ENCODE measurements around the gene GRM8. TPM values are rescaled to one million over a fixed set of nuclear protein-coding genes. Genes with fewer than 3 reads are reported as not detected.

GRM8 gene
- polyA plus RNA-seq, 1 donor from 2014 or later, result 1.5 TPM

DNA sequence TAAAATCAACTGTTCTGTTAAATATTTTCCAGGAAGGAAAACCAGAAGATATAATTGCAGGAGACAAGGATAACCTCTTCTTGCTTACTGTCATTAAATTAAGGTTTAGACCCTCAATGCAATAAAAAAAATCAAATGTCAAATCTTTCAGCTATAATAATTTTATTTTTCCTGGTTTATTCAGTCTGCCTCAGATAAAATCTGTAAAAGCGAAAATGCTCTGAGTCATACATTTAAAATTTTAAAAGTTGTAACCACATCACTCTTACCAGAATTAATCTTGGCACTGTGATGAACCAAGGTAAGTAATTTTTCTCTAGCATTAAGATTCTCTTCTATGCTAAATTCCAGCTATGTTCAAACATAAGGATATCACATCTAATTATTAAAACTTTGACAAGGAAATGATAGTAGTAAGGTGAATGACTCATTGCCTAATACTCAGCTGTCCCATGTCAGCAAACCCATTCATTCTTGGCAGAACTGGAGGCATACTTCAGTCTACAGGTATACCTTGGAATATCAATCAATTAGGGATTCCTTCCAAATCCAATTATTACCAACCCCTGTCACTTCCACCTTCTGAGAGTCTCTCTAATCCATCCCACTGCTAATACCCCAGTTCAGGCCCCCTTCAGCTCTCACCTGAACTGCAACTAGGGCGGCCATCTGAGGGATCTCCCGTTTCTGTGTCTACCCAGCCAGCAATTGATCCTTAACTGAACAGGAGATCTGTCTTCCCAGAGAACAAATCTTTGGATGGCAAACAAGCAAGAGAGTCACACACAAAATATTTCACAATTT lies 434.1 kb downstream of the GRM8 start:
- Histone ChIP-seq H3K27me3 (ENCODE audit: insufficient read depth, low read depth, low read length) (no peaks in the 10 kb centered on the region), H3K9me3 (ENCODE audit: low read length) (no peaks in the 10 kb centered on the region), H3K36me3 (ENCODE audit: insufficient read depth, low read length) (no peaks in the 10 kb centered on the region), H2AFZ (ENCODE audit: low read depth, low read length) (no peak overlapping the region), H4K20me1 (ENCODE audit: insufficient read depth) (no peaks in the 10 kb centered on the region), H3K79me2 (replicated peaks; ENCODE audit: insufficient read depth, low read length) (no peaks in the 10 kb centered on the region), H3K27ac (ENCODE audit: low read length) (no peak overlapping the region), H3F3A (ENCODE audit: insufficient read depth, low read length, poor library complexity, severe bottlenecking) (no peaks in the 10 kb centered on the region), H3K9ac (ENCODE audit: low read length) (no peak overlapping the region), H3K4me3 (ENCODE audit: low read length) (no peak overlapping the region), H3K4me2 (ENCODE audit: low read length) (no peak overlapping the region), H3K9me2 (ENCODE audit: insufficient read depth, low read length) (no peaks in the 10 kb centered on the region)
- TF ChIP-seq CTCF (IDR thresholded peaks at IDR 0.05; ENCODE audit: poor library complexity, severe bottlenecking) (no peak), EZH2 (IDR thresholded peaks at IDR 0.05; ENCODE audit: borderline replicate concordance, insufficient read depth, low read length, poor library complexity, severe bottlenecking) (no peak), MXI1 (conservative IDR thresholded peaks at IDR 0.05; ENCODE audit: poor library complexity, severe bottlenecking) (no peak), SMC3 (conservative IDR thresholded peaks at IDR 0.05; ENCODE audit: poor library complexity) (no peak), TAF1 (IDR thresholded peaks at IDR 0.05; ENCODE audit: low read depth) (no peak), RAD21 (conservative IDR thresholded peaks at IDR 0.05) (no peak)
- TF ChIP-seq, protein P1, sequence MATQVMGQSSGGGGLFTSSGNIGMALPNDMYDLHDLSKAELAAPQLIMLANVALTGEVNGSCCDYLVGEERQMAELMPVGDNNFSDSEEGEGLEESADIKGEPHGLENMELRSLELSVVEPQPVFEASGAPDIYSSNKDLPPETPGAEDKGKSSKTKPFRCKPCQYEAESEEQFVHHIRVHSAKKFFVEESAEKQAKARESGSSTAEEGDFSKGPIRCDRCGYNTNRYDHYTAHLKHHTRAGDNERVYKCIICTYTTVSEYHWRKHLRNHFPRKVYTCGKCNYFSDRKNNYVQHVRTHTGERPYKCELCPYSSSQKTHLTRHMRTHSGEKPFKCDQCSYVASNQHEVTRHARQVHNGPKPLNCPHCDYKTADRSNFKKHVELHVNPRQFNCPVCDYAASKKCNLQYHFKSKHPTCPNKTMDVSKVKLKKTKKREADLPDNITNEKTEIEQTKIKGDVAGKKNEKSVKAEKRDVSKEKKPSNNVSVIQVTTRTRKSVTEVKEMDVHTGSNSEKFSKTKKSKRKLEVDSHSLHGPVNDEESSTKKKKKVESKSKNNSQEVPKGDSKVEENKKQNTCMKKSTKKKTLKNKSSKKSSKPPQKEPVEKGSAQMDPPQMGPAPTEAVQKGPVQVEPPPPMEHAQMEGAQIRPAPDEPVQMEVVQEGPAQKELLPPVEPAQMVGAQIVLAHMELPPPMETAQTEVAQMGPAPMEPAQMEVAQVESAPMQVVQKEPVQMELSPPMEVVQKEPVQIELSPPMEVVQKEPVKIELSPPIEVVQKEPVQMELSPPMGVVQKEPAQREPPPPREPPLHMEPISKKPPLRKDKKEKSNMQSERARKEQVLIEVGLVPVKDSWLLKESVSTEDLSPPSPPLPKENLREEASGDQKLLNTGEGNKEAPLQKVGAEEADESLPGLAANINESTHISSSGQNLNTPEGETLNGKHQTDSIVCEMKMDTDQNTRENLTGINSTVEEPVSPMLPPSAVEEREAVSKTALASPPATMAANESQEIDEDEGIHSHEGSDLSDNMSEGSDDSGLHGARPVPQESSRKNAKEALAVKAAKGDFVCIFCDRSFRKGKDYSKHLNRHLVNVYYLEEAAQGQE (IDR thresholded peaks at IDR 0.05; ENCODE audit: borderline replicate concordance), result no peak

- no peak for TF ChIP-seq SMC3 (conservative IDR thresholded peaks at IDR 0.05; ENCODE audit: poor library complexity)
- TF ChIP-seq MXI1 (conservative IDR thresholded peaks at IDR 0.05; ENCODE audit: poor library complexity, severe bottlenecking), result no peak
- TF ChIP-seq POLR2AphosphoS5 (IDR thresholded peaks at IDR 0.05), result no peak
- TF ChIP-seq, protein P1 (IDR thresholded peaks at IDR 0.05; ENCODE audit: borderline replicate concordance), result no peak
- TF ChIP-seq EP300 (conservative IDR thresholded peaks at IDR 0.05; ENCODE audit: poor library complexity, severe bottlenecking), result no peak
- TF ChIP-seq EZH2 (IDR thresholded peaks at IDR 0.05; ENCODE audit: borderline replicate concordance, insufficient read depth, low read length, poor library complexity, severe bottlenecking), result no peak
- TF ChIP-seq RAD21 (conservative IDR thresholded peaks at IDR 0.05), result no peak
- no peak for TF ChIP-seq CTCF (IDR thresholded peaks at IDR 0.05; ENCODE audit: poor library complexity, severe bottlenecking)
- no peak for TF ChIP-seq TAF1 (IDR thresholded peaks at IDR 0.05; ENCODE audit: low read depth)
- no peak overlapping the region for H3K27ac ChIP-seq (ENCODE audit: low read length)
- H3K79me2 ChIP-seq (replicated peaks; ENCODE audit: insufficient read depth, low read length), result no peaks in the 10 kb centered on the region
- H3K9ac ChIP-seq (ENCODE audit: low read length), result no peak overlapping the region
- H3K4me3 ChIP-seq (ENCODE audit: low read length), result no peak overlapping the region
- no peaks in the 10 kb centered on the region for H3K9me3 ChIP-seq (ENCODE audit: low read length)
- no peaks in the 10 kb centered on the region for H3K9me2 ChIP-seq (ENCODE audit: insufficient read depth, low read length)
- no peaks in the 10 kb centered on the region for H4K20me1 ChIP-seq (ENCODE audit: insufficient read depth)
- H2AFZ ChIP-seq (ENCODE audit: low read depth, low read length), result no peak overlapping the region
- no peaks in the 10 kb centered on the region for H3K36me3 ChIP-seq (ENCODE audit: insufficient read depth, low read length)
- no peaks in the 10 kb centered on the region for H3K27me3 ChIP-seq (ENCODE audit: insufficient read depth, low read depth, low read length)
- no peak overlapping the region for H3K4me2 ChIP-seq (ENCODE audit: low read length)
- H3F3A ChIP-seq (ENCODE audit: insufficient read depth, low read length, poor library complexity, severe bottlenecking), result no peaks in the 10 kb centered on the region
Measured at GRCh38 chr7:126809188-126809587, 443.6 kb downstream of the GRM8 start.

All from neural cell (in vitro differentiated cells).